H1 (cell line): ENCODE measurements around the gene SPPL2B. TPM values are rescaled to one million over a fixed set of nuclear protein-coding genes. Genes with fewer than 3 reads are reported as not detected.

Source experiments
- CTCF ChIA-PET: fragments of 300-600 bp; sonication (Branson Sonifier 250); formaldehyde crosslinking; loops from one replicate; lab custom pipeline; 2021; ENCODE audit not compliant: partially characterized antibody; lab: Charles Lee
- POLR2A ChIA-PET: fragments of 300-600 bp; sonication (Branson Sonifier 250); formaldehyde crosslinking; loops from one replicate; lab custom pipeline; 2021; ENCODE audit warnings: inconsistent platforms; ENCODE audit not compliant: partially characterized antibody; lab: Charles Lee
- DNase-seq, 2 experiments: peaks; one replicate each; pipeline versions ENCODE4 v3.0.0 to v3.0.0-alpha.2; 2010 to 2022; ENCODE audit warnings: low spot score in 2 of 2, low read depth in 1 of 2, mixed read lengths in 1 of 2
- FAIRE-seq: peaks from 2 replicates; lab custom pipeline; 2011; peaks lifted over from hg19 to GRCh38; lab: Jason Lieb, UNC
- H2AFZ ChIP-seq: 2 replicates; pipeline ENCODE4 v1.8.1; 2012; ENCODE audit warnings: low read length, inconsistent platforms
- H2AK5ac ChIP-seq: 2 replicates; pipeline ENCODE4 v1.6.1; 2013; ENCODE audit warnings: low read depth, low read length
- H2BK120ac ChIP-seq: replicated peaks from 2 replicates; pipeline ENCODE3; 2013; ENCODE audit warnings: low read depth, low read length, inconsistent platforms
- H2BK12ac ChIP-seq: 2 replicates; pipeline ENCODE4 v1.6.1; 2013; ENCODE audit warnings: low read depth, low read length
- H2BK15ac ChIP-seq: 2 replicates; pipeline ENCODE4 v1.6.1; 2013; ENCODE audit warnings: low read length
- H2BK20ac ChIP-seq: 2 replicates; pipeline ENCODE4 v1.6.1; 2013; ENCODE audit warnings: low read length
- H2BK5ac ChIP-seq: 2 replicates; pipeline ENCODE4 v1.6.1; 2013; ENCODE audit warnings: low read depth, low read length
- H3K14ac ChIP-seq: 2 replicates; pipeline ENCODE4 v1.6.1; 2013; ENCODE audit warnings: inconsistent platforms; ENCODE audit not compliant: insufficient read length
- H3K18ac ChIP-seq: 2 replicates; pipeline ENCODE4 v1.6.1; 2013; ENCODE audit warnings: low read length; ENCODE audit errors: extremely low read depth
- H3K23ac ChIP-seq: 2 replicates; pipeline ENCODE4 v1.6.1; 2013; ENCODE audit warnings: inconsistent platforms; ENCODE audit not compliant: insufficient read length
- H3K23me2 ChIP-seq: 2 replicates; pipeline ENCODE4 v1.6.1; 2013; ENCODE audit warnings: low read depth, low read length
- H3K27ac ChIP-seq: 2 replicates; pipeline ENCODE4 v1.6.1; 2011; ENCODE audit warnings: low read depth, low read length, inconsistent platforms
- H3K27me3 ChIP-seq, 4 experiments: replicated peaks in 1 of 4; 1 replicate in 1 of 4; 2 replicates in 3 of 4; pipeline versions ENCODE4 v1.6.1 to v1.8.1; 2011 to 2013; ENCODE audit warnings: low read length in 3 of 4, mild to moderate bottlenecking in 3 of 4, inconsistent platforms in 2 of 4, mixed read lengths in 2 of 4, moderate library complexity in 1 of 4; ENCODE audit not compliant: control insufficient read depth in 3 of 4, insufficient read depth in 3 of 4; ENCODE audit errors: extremely low read depth in 1 of 4
- H3K36me3 ChIP-seq, 4 experiments: 2 replicates each; pipeline versions ENCODE4 v1.6.1 to v1.8.1; 2011 to 2013; ENCODE audit warnings: mild to moderate bottlenecking in 4 of 4, low read length in 3 of 4, moderate library complexity in 2 of 4, control low read depth in 1 of 4, inconsistent platforms in 1 of 4; ENCODE audit not compliant: insufficient read depth in 4 of 4, control insufficient read depth in 2 of 4
- H3K4ac ChIP-seq: replicated peaks from 2 replicates; pipeline ENCODE3; 2013; ENCODE audit warnings: low read length, low read depth, mixed read lengths, inconsistent platforms; ENCODE audit not compliant: insufficient read length
- H3K4me1 ChIP-seq, 4 experiments: replicated peaks in 1 of 4; 1 replicate in 1 of 4; 2 replicates in 3 of 4; pipeline versions ENCODE4 v1.6.1 to v1.8.1; 2011 to 2013; ENCODE audit warnings: low read length in 3 of 4, inconsistent platforms in 2 of 4, mixed read lengths in 1 of 4; ENCODE audit not compliant: insufficient read depth in 4 of 4, control insufficient read depth in 3 of 4
- H3K4me2 ChIP-seq, 2 experiments: 2 replicates each; pipeline versions ENCODE4 v1.6.1 to v1.8.1; 2011 to 2013; ENCODE audit warnings: low read depth in 2 of 2, low read length in 2 of 2, control low read depth in 1 of 2, inconsistent platforms in 1 of 2, mild to moderate bottlenecking in 1 of 2; ENCODE audit not compliant: insufficient read depth in 1 of 2
- H3K4me3 ChIP-seq, 4 experiments: fragments of 200-600, 300-600 bp in 1 of 4; sonication (generic), shearing (Covaris generic), sonication (Bioruptor Twin) in 1 of 4; 2 replicates each; pipeline versions ENCODE4 v1.5.1 to v1.8.1; 2011 to 2016; ENCODE audit warnings: low read length in 4 of 4, low read depth in 3 of 4, control low read depth in 2 of 4, inconsistent platforms in 2 of 4, mild to moderate bottlenecking in 2 of 4, mixed read lengths in 1 of 4, moderate library complexity in 1 of 4; ENCODE audit not compliant: insufficient read depth in 2 of 4; ENCODE audit errors: extremely low read depth in 1 of 4
- H3K56ac ChIP-seq: replicated peaks from 2 replicates; pipeline ENCODE3; 2013; ENCODE audit warnings: low read depth, mild to moderate bottlenecking, mixed read lengths, low read length, inconsistent platforms; ENCODE audit not compliant: insufficient read length
- H3K79me1 ChIP-seq: 2 replicates; pipeline ENCODE4 v1.6.1; 2013; ENCODE audit warnings: low read depth, low read length, control low read depth
- H3K79me2 ChIP-seq, 2 experiments: 2 replicates each; pipeline versions ENCODE4 v1.6.1 to v1.8.1; 2012 to 2013; ENCODE audit warnings: low read length in 2 of 2, mild to moderate bottlenecking in 2 of 2, inconsistent platforms in 1 of 2; ENCODE audit not compliant: insufficient read depth in 2 of 2, control insufficient read depth in 1 of 2
- H3K9ac ChIP-seq, 4 experiments: replicated peaks in 1 of 4; 1 replicate in 1 of 4; 2 replicates in 3 of 4; pipeline versions ENCODE4 v1.6.1 to v1.8.1; 2011 to 2013; ENCODE audit warnings: low read depth in 3 of 4, low read length in 3 of 4, control low read depth in 2 of 4, mild to moderate bottlenecking in 2 of 4, moderate library complexity in 2 of 4, inconsistent platforms in 1 of 4; ENCODE audit errors: extremely low read depth in 1 of 4
- H3K9me3 ChIP-seq, 2 experiments: 2 replicates each; pipeline versions ENCODE4 v1.6.1 to v1.8.1; 2012 to 2013; ENCODE audit warnings: mild to moderate bottlenecking in 2 of 2, moderate library complexity in 2 of 2, control low read depth in 1 of 2, inconsistent platforms in 1 of 2, low read depth in 1 of 2, low read length in 1 of 2, mixed read lengths in 1 of 2; ENCODE audit not compliant: insufficient read depth in 2 of 2
- H4K20me1 ChIP-seq, 2 experiments: replicated peaks in 1 of 2; 2 replicates each; pipeline versions ENCODE3 to v1.8.1; 2011 to 2013; ENCODE audit warnings: inconsistent platforms in 2 of 2, low read length in 2 of 2, mild to moderate bottlenecking in 1 of 2; ENCODE audit not compliant: insufficient read depth in 2 of 2, control insufficient read depth in 1 of 2
- H4K5ac ChIP-seq: 2 replicates; pipeline ENCODE4 v1.6.1; 2013; ENCODE audit warnings: low read length, low read depth, mixed read lengths, inconsistent platforms; ENCODE audit not compliant: insufficient read length
- H4K8ac ChIP-seq: 2 replicates; pipeline ENCODE4 v1.8.0; 2013; ENCODE audit warnings: mild to moderate bottlenecking, moderate library complexity, low read length, inconsistent platforms; ENCODE audit not compliant: insufficient read depth; ENCODE audit errors: extremely low read depth
- H4K91ac ChIP-seq: replicated peaks from 2 replicates; pipeline ENCODE3; 2013; ENCODE audit warnings: low read length, mixed read lengths, inconsistent platforms; ENCODE audit not compliant: insufficient read length
- CHD2 ChIP-seq: IDR thresholded peaks from 2 replicates; pipeline ENCODE4 v1.6.1; 2012; ENCODE audit warnings: low read length, improper control_type of control experiment
- CREB1 ChIP-seq: IDR thresholded peaks from 2 replicates; pipeline ENCODE4 v1.6.1; 2012; ENCODE audit warnings: inconsistent platforms
- CTBP2 ChIP-seq: IDR thresholded peaks from 2 replicates; pipeline ENCODE4 v1.7.0; 2011; ENCODE audit warnings: borderline replicate concordance, mild to moderate bottlenecking, moderate library complexity, mixed read lengths, low read length; ENCODE audit not compliant: insufficient read depth, insufficient read length
- JUND ChIP-seq: IDR thresholded peaks from 2 replicates; pipeline ENCODE4 v1.6.1; 2011; ENCODE audit warnings: mild to moderate bottlenecking, improper control_type of control experiment, low read length
- RAD21 ChIP-seq, 2 experiments: IDR thresholded peaks in 1 of 2; conservative IDR thresholded peaks in 1 of 2; 2 replicates each; pipeline ENCODE4 v1.6.1; 2011; ENCODE audit warnings: low read depth in 2 of 2, low read length in 2 of 2, improper control_type of control experiment in 1 of 2, inconsistent platforms in 1 of 2, mild to moderate bottlenecking in 1 of 2, moderate library complexity in 1 of 2
- RNF2 ChIP-seq: fragments of 200-900, 300-1000 bp; sonication (generic); IDR thresholded peaks from 2 replicates; pipeline ENCODE4 v1.7.1; 2016; ENCODE audit warnings: borderline replicate concordance, low read depth, mild to moderate bottlenecking, antibody characterized with exemption, low read length; ENCODE audit not compliant: poor library complexity, severe bottlenecking; ENCODE audit errors: missing control alignments
- SRF ChIP-seq: IDR thresholded peaks from 2 replicates; pipeline ENCODE4 v1.6.1; 2011; ENCODE audit warnings: mild to moderate bottlenecking, low read depth, low read length, moderate library complexity
- TAF1 ChIP-seq: IDR thresholded peaks from 2 replicates; pipeline ENCODE4 v1.6.1; 2011; ENCODE audit warnings: mild to moderate bottlenecking, low read depth, low read length
- TAF7 ChIP-seq: optimal IDR thresholded peaks from 2 replicates; pipeline ENCODE3; 2011; ENCODE audit warnings: low read depth, mild to moderate bottlenecking, inconsistent platforms, low read length, moderate library complexity, borderline replicate concordance
- TBP ChIP-seq: IDR thresholded peaks from 2 replicates; pipeline ENCODE4 v1.6.1; 2011; ENCODE audit warnings: low read depth, low read length, improper control_type of control experiment
- YY1 ChIP-seq: IDR thresholded peaks from 2 replicates; pipeline ENCODE4 v1.6.1; 2011; ENCODE audit warnings: low read depth, mild to moderate bottlenecking, low read length
- WGBS, 2 experiments: shearing (Covaris generic) in 1 of 2; methylation state at CpG; one replicate each; pipeline versions ENCODE4 v1.1.6 to v1.1.7; 2013 to 2015; ENCODE audit warnings: low lambda C conversion rate in 2 of 2, mixed read lengths in 2 of 2, inconsistent platforms in 1 of 2, low coverage in 1 of 2, missing lambda C conversion rate in 1 of 2; ENCODE audit not compliant: insufficient replicate concordance in 2 of 2, insufficient coverage in 1 of 2, insufficient read length in 1 of 2; ENCODE audit errors: extremely low coverage in 1 of 2, missing lambda C conversion rate in 1 of 2; 5-methylcytosine and 5-hydroxymethylcytosine counted together
- polyA plus RNA-seq, 7 experiments: library from polyadenylated mRNA; depleted of rRNA in 3 of 7; stranded (reverse) in 5 of 7; unstranded in 2 of 7; fragments of >200 nt in 5 of 7; fragments of 200-250 nt in 2 of 7; gene quantifications; 1 replicate in 5 of 7; 2 replicates in 1 of 7; 4 replicates in 1 of 7; pipeline versions ENCODE4 v1.2.1 to v1.2.3, GENCODE V29; 2011 to 2013; ENCODE audit warnings: missing spikeins in 2 of 7, mixed read lengths in 2 of 7
- total RNA-seq: library from RNA; stranded (reverse); fragmentation: NEBNext Ultra II Directional; extraction: Animal tissue kit (Norgen Biotek cat#: 25700); gene quantifications from 2 replicates; pipeline ENCODE4 v1.2.1, GENCODE V29; 2021

Gene SPPL2B
- total and polyA plus RNA-seq, 2 of the 8 experiments (the other 6 are each of a cell fraction or from before 2014, with no cell fraction given), result 34.8 to 55.7 TPM

- Histone ChIP-seq H3K9me3 (peaks cover 0 to 5% of the 10 kb centered on the region in 2 experiments; a peak in 1 of 4 replicates), H2BK20ac (no peak overlapping the region), H3K79me2 (peaks cover 9 to 25% of the 10 kb centered on the region in 2 experiments), H2BK12ac (no peak overlapping the region), H3K4me2 (no peak overlapping the region), H4K8ac (peak overlapping the region; percentile 51; the same call in 1 of the 2 replicates), H4K5ac (no peak overlapping the region), H4K20me1 (peaks cover 9 to 27% of the 10 kb centered on the region in 2 experiments), H2BK5ac (no peak overlapping the region), H2AFZ (no peak overlapping the region), H3K14ac (no peak overlapping the region), H3K56ac (no peak overlapping the region), H3K27me3 (no peaks in the 10 kb centered on the region), H3K27ac (no peak overlapping the region), H3K18ac (no peak overlapping the region), H3K4me3 (no peak overlapping the region), H3K9ac (no peak overlapping the region), H3K36me3 (peaks cover 2 to 23% (median 6%) of the 10 kb centered on the region in 4 experiments; a peak in 3 of 8 replicates), H3K23ac (no peak overlapping the region), H3K23me2 (peaks cover 3% of the 10 kb centered on the region; the same call in 1 of the 2 replicates), H2BK120ac (no peak overlapping the region), H2AK5ac (no peak overlapping the region), H3K4me1 (peaks cover 0 to 8% (median 2%) of the 10 kb centered on the region in 4 experiments; a peak in 4 of 7 replicates), H4K91ac (no peak overlapping the region), H3K4ac (no peak overlapping the region), H2BK15ac (no peak overlapping the region), H3K79me1 (peaks cover 23% of the 10 kb centered on the region)
- FAIRE-seq, result no peak
- ChIA-PET POLR2A (interaction anchor here (1.2 to 3.1 kb wide), 4 partner anchors 11 to 24 kb away, joined by 3 to 11 read pairs (median 6); partner anchors contain the start of genes LSM7 and SPPL2B), CTCF (interaction anchor here (1.5 kb wide), 1 partner anchor 17 kb away, joined by 5 read pairs; no protein-coding TSS in a partner anchor)
- no peak for DNase-seq
- 95% methylated on average over 52 of the region's 54 CpGs; no CpG with 5 or more reads in 1 of the 2 experiments for WGBS, 2 experiments
- TF ChIP-seq CHD2 (no peak), SRF (no peak), CREB1 (no peak), TBP (no peak), RNF2 (no peak), TAF7 (no peak), TAF1 (no peak), YY1 (no peak), RAD21 (IDR thresholded peaks at IDR 0.05 in 1 of 2, conservative IDR thresholded peaks at IDR 0.05 in 1 of 2; ENCODE audit: low read depth in 2 of 2, low read length in 2 of 2) (no peak), JUND (no peak), CTBP2 (no peak)
Measured at GRCh38 chr19:2338751-2339643, 10.5 kb downstream of the SPPL2B start.
